ENCODE data around the gene LEPROT.

The LEPROT gene

GRCh38 chr1:65387821-65388220, 32.6 kb upstream of the LEPROT start:
- H3K27ac ChIP-seq: no peak overlapping the region
- no peak for TF ChIP-seq CTCF (conservative IDR thresholded peaks at IDR 0.05)

- no peak overlapping the region for H3K27ac ChIP-seq
- TF ChIP-seq CTCF (conservative IDR thresholded peaks at IDR 0.05): no peak
Measured at GRCh38 chr1:65388908-65389695, 31.4 kb upstream of the LEPROT start.

GRCh38 chr1:65392497-65392896, 28.0 kb upstream of the LEPROT start:
- no peak overlapping the region for H3K27ac ChIP-seq
- TF ChIP-seq CTCF (conservative IDR thresholded peaks at IDR 0.05): no peak

- TF ChIP-seq CTCF (conservative IDR thresholded peaks at IDR 0.05): no peak
- no peak overlapping the region for H3K27ac ChIP-seq
Measured at GRCh38 chr1:65393347-65393746, 27.1 kb upstream of the LEPROT start.

- H3K27ac ChIP-seq: no peak overlapping the region
- TF ChIP-seq CTCF (conservative IDR thresholded peaks at IDR 0.05): no peak
Measured at GRCh38 chr1:65393928-65394327, 26.5 kb upstream of the LEPROT start.

GRCh38 chr1:65395887-65396612, 24.4 kb upstream of the LEPROT start:
- no peak overlapping the region for H3K27ac ChIP-seq

More at GRCh38 chr1:65395887-65396612, 24.4 kb upstream of the LEPROT start:
- no peak for TF ChIP-seq CTCF (conservative IDR thresholded peaks at IDR 0.05)

All from VCaP (cell line).